Breast epithelium (tissue), 4 donors: ENCODE results near the gene SYT6. TPM values are rescaled to one million over a fixed set of nuclear protein-coding genes. Genes with fewer than 3 reads are reported as not detected.

Source experiments
- DNase-seq, 2 donors: peaks; one replicate each; pipeline ENCODE4 v3.0.0-alpha.2; 2019; ENCODE audit warnings: low spot score in 2 of 2
- H3K27ac ChIP-seq, 2 donors: fragments of 200-600 bp; sonication (generic) in 1 of 2; one replicate each; pipeline ENCODE4 v1.5.1; 2016 to 2019; ENCODE audit warnings: mild to moderate bottlenecking in 1 of 2
- H3K27me3 ChIP-seq, 2 donors: fragments of 200-600 bp; sonication (generic) in 1 of 2; one replicate each; pipeline versions ENCODE4 v1.5.1 to v1.6.0; 2017 to 2019; ENCODE audit warnings: control low read depth in 1 of 2, mild to moderate bottlenecking in 1 of 2
- H3K36me3 ChIP-seq: fragments of 200-600 bp; one replicate; pipeline ENCODE4 v1.5.1; 2019
- H3K4me1 ChIP-seq, 2 donors: fragments of 200-600 bp; sonication (generic); one replicate each; pipeline ENCODE4 v1.5.1; 2016 to 2019; ENCODE audit warnings: control low read depth in 1 of 2
- H3K4me3 ChIP-seq, 3 donors: fragments of 200-600 bp; sonication (generic); 1 replicate in 2 of 3; 2 replicates in 1 of 3; pipeline ENCODE4 v1.5.1; 2016 to 2019; ENCODE audit warnings: mild to moderate bottlenecking in 3 of 3, moderate library complexity in 2 of 3
- H3K9me3 ChIP-seq, 2 donors: fragments of 200-600 bp; sonication (generic) in 1 of 2; one replicate each; pipeline ENCODE4 v1.5.1; 2016 to 2019; ENCODE audit warnings: control low read depth in 1 of 2
- POLR2A ChIP-seq: fragments of 450-650 bp; IDR thresholded peaks from one replicate; pipeline ENCODE4 v1.6.1; 2016; ENCODE audit warnings: antibody characterized with exemption, mild to moderate bottlenecking, moderate library complexity
- POLR2AphosphoS5 ChIP-seq, 3 donors: sonication (generic); formaldehyde crosslinking; IDR thresholded peaks; one replicate each; pipeline ENCODE4 v1.6.1; 2017; ENCODE audit warnings: antibody characterized with exemption in 3 of 3
- intact Hi-C: fragments of 100-400 bp; cut with DNase I; formaldehyde crosslinking; loops from one replicate; pipeline ENCODE4 v1.15.1; 2023; ENCODE audit warnings: low total_unique reads
- total RNA-seq, 3 donors: library from RNA; depleted of rRNA; stranded (reverse); fragments of >200 nt; gene quantifications; one replicate each; pipeline ENCODE4 v1.1.0, GENCODE V29; 2016
- TF ChIP-seq, protein P1 (sequence below), 3 donors: fragments of 450-650 bp; IDR thresholded peaks; one replicate each; pipeline ENCODE4 v1.5.1; 2016 to 2017; ENCODE audit warnings: antibody characterized with exemption in 3 of 3, mild to moderate bottlenecking in 3 of 3, moderate library complexity in 3 of 3

The SYT6 gene
- total RNA-seq, 3 donors from 2014 or later = under 0.01 to 0.15 (median under 0.01) TPM

DNA sequence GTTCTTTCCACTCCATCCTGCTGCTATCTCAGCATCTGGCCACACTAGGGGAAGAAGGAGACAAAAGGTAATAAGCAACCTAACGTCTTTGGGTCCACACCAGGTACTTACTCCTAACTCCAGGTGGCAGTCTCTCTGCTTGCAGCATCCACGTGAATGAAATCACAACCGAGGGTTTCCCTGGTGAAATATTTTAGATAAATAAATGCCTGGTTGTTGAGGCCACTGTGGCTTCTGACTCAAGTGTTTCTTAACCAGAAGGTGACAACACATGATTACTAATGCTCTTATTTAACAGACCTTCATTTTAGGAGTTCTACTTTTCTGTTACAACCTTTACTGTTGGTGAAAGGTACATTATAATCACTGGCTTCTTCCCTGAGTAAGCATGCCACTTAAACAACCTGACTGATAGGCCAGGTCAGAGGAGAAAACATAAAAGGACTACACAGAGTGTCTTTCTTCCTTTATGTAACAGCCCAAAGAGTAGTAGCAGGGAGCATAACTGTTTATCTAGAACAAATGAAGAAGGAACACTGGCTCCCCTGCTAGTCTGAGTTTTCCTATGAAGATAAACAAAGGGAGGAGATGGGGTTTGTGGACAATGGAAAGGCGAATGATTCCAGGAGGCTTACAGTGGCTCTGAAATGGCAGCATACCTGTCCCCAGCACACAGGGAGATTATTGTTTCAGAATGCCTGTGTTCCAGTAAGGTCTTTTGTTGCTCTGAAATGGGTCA lies 59.9 kb downstream of the SYT6 start:
- intact Hi-C loops = no loop called here
- H3K9me3 ChIP-seq = no peaks in the 10 kb centered on the region
- DNase-seq = no peak
- no peaks in the 10 kb centered on the region for H3K27me3 ChIP-seq
- H3K36me3 ChIP-seq = no peaks in the 10 kb centered on the region
- no peak overlapping the region for H3K4me3 ChIP-seq
- no peaks in the 10 kb centered on the region for H3K4me1 ChIP-seq
- no peak overlapping the region for H3K27ac ChIP-seq
- TF ChIP-seq POLR2A (no peak), POLR2AphosphoS5 (IDR thresholded peaks at IDR 0.05) (no peak)
- TF ChIP-seq, protein P1, sequence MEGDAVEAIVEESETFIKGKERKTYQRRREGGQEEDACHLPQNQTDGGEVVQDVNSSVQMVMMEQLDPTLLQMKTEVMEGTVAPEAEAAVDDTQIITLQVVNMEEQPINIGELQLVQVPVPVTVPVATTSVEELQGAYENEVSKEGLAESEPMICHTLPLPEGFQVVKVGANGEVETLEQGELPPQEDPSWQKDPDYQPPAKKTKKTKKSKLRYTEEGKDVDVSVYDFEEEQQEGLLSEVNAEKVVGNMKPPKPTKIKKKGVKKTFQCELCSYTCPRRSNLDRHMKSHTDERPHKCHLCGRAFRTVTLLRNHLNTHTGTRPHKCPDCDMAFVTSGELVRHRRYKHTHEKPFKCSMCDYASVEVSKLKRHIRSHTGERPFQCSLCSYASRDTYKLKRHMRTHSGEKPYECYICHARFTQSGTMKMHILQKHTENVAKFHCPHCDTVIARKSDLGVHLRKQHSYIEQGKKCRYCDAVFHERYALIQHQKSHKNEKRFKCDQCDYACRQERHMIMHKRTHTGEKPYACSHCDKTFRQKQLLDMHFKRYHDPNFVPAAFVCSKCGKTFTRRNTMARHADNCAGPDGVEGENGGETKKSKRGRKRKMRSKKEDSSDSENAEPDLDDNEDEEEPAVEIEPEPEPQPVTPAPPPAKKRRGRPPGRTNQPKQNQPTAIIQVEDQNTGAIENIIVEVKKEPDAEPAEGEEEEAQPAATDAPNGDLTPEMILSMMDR (IDR thresholded peaks at IDR 0.05) = no peak

- H3K27ac ChIP-seq = no peak overlapping the region
- intact Hi-C loops = no loop called here
- no peak overlapping the region for H3K4me3 ChIP-seq
- no peaks in the 10 kb centered on the region for H3K36me3 ChIP-seq
- DNase-seq = no peak
- no peaks in the 10 kb centered on the region for H3K27me3 ChIP-seq
- H3K9me3 ChIP-seq = no peaks in the 10 kb centered on the region
- no peaks in the 10 kb centered on the region for H3K4me1 ChIP-seq
- TF ChIP-seq, protein P1 (IDR thresholded peaks at IDR 0.05) = no peak
Observed at GRCh38 chr1:114092186-114093062, 61.2 kb downstream of the SYT6 start.

- Histone ChIP-seq H3K27ac (no peak overlapping the region), H3K4me3 (no peak overlapping the region), H3K27me3 (no peaks in the 10 kb centered on the region), H3K4me1 (no peaks in the 10 kb centered on the region), H3K36me3 (no peaks in the 10 kb centered on the region), H3K9me3 (no peaks in the 10 kb centered on the region)
- TF ChIP-seq POLR2AphosphoS5 (IDR thresholded peaks at IDR 0.05) = no peak
- no peak for TF ChIP-seq POLR2A
- TF ChIP-seq, protein P1 (IDR thresholded peaks at IDR 0.05) = no peak
- no peak for DNase-seq
- intact Hi-C loops = no loop called here
Observed at GRCh38 chr1:114091711-114092110, 62.0 kb downstream of the SYT6 start.

- Histone ChIP-seq H3K9me3 (no peaks in the 10 kb centered on the region), H3K4me1 (no peaks in the 10 kb centered on the region), H3K27ac (no peak overlapping the region), H3K4me3 (no peak overlapping the region), H3K36me3 (no peaks in the 10 kb centered on the region), H3K27me3 (no peaks in the 10 kb centered on the region)
- TF ChIP-seq POLR2A = no peak
- TF ChIP-seq POLR2AphosphoS5 (IDR thresholded peaks at IDR 0.05) = no peak
- TF ChIP-seq, protein P1 (IDR thresholded peaks at IDR 0.05) = no peak
- intact Hi-C loops = no loop called here
- no peak for DNase-seq
Observed at GRCh38 chr1:114090738-114091505, 62.7 kb downstream of the SYT6 start.
